ENCODE data around the gene NELL2.

DNA sequence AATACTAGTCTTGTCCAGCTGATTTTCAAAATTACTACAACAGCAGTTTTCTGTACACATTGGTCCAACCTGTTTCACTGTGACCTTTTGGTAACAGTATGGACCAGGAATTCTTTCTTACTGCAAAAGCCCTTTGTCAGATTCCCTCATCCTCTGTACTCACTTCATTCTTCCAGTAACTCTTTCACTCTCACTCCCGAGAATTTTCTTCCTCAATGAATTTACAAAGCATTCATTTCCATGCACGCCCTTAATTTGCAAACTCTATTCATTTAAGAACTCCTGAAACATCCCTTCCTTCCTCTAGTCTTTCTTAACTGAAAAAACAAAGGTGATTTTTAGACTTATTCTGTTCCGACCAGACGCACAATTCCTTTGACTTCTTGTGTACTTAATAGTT is 238.2 kb downstream of the NELL2 start:
- TF ChIP-seq, protein P1, sequence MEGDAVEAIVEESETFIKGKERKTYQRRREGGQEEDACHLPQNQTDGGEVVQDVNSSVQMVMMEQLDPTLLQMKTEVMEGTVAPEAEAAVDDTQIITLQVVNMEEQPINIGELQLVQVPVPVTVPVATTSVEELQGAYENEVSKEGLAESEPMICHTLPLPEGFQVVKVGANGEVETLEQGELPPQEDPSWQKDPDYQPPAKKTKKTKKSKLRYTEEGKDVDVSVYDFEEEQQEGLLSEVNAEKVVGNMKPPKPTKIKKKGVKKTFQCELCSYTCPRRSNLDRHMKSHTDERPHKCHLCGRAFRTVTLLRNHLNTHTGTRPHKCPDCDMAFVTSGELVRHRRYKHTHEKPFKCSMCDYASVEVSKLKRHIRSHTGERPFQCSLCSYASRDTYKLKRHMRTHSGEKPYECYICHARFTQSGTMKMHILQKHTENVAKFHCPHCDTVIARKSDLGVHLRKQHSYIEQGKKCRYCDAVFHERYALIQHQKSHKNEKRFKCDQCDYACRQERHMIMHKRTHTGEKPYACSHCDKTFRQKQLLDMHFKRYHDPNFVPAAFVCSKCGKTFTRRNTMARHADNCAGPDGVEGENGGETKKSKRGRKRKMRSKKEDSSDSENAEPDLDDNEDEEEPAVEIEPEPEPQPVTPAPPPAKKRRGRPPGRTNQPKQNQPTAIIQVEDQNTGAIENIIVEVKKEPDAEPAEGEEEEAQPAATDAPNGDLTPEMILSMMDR (IDR thresholded peaks at IDR 0.05), result no peak
- TF ChIP-seq POLR2A (IDR thresholded peaks at IDR 0.05), result no peak
